ENCODE results near the gene TRIM17. TPM values are rescaled to one million over a fixed set of nuclear protein-coding genes. Genes with fewer than 3 reads are reported as not detected.

TRIM17 gene
- total and polyA plus RNA-seq, 9 of the 15 experiments (the other 6 are each of a cell fraction or from before 2014, with no cell fraction given), result not detected

- no peaks in the 10 kb centered on the region for H3K9me3 ChIP-seq (replicated peaks; ENCODE audit: control insufficient read depth, insufficient read depth, low read depth, low read length)
- no peaks in the 10 kb centered on the region; the same call in 2 of the 3 replicates for H3K36me3 ChIP-seq (ENCODE audit: control insufficient read depth, insufficient read depth, low read length)
- H3K27ac ChIP-seq (ENCODE audit: extremely low read depth, low read depth, low read length), result peak overlapping the region; percentile 49; the same call in 1 of the 3 replicates
- peak overlapping the region; percentile 92 for H2AFZ ChIP-seq (ENCODE audit: low read depth, low read length)
- ChIA-PET CTCF (ENCODE audit: low intra/inter-chr PET ratio) (no interaction called here), POLR2A (interaction anchor here (0.7 to 1.9 kb wide), 10 partner anchors 9 to 154 kb away, joined by 3 to 10 read pairs (median 4); partner anchors contain the start of gene RNF187)
- H3K4me2 ChIP-seq (ENCODE audit: insufficient read depth, low read length), result peak overlapping the region; percentile 80
- intact Hi-C loops (cut with micrococcal nuclease) (no loop called here), in situ Hi-C loops (cut with MboI) (loop anchor here (5.0 kb wide), 1 partner anchor 49 kb away; no protein-coding TSS in a partner anchor)
- H3K9me1 ChIP-seq (ENCODE audit: control insufficient read depth, insufficient read depth, low read length), result no peaks in the 10 kb centered on the region
- no peak for FAIRE-seq
- no peak for ATAC-seq
- WGBS (ENCODE audit: insufficient coverage, low coverage, missing lambda C conversion rate), result 29% methylated on average over 7 of the region's 7 CpGs
- no TSS peak for BruUV-seq (replicated peaks)
- peak overlapping the region; percentile 8 to 48; a peak in 3 of 4 replicates for H3K9ac ChIP-seq (ENCODE audit: insufficient read depth in 1 of 2, low read depth in 2 of 2, low read length in 2 of 2)
- peaks cover 2 to 10% of the 10 kb centered on the region in 2 experiments; a peak in 2 of 5 replicates for H3K27me3 ChIP-seq (ENCODE audit: control insufficient read depth in 2 of 2, insufficient read depth in 2 of 2, low read length in 2 of 2)
- peaks cover 14% of the 10 kb centered on the region; the same call in 2 of the 3 replicates for H3K79me2 ChIP-seq (ENCODE audit: control insufficient read depth, insufficient read depth, low read length)
- H4K20me1 ChIP-seq (replicated peaks; ENCODE audit: control insufficient read depth, insufficient read depth, low read length), result no peaks in the 10 kb centered on the region; the same call in 1 of the 2 replicates
- peak overlapping the region; percentile 26; the same call in 1 of the 2 replicates for H3K4me3 ChIP-seq
- no peak for DNase-seq (ENCODE audit: extremely low read depth in 1 of 4, low spot score in 3 of 4)
- peaks cover 23 to 32% of the 10 kb centered on the region in 2 experiments for H3K4me1 ChIP-seq (replicated peaks in 1 of 2; ENCODE audit: control insufficient read depth in 2 of 2, insufficient read depth in 2 of 2, low read length in 2 of 2)
- TF ChIP-seq ZNF780A (CRISPR knock-in tag; IDR thresholded peaks at IDR 0.05) (no peak), CBX3 (IDR thresholded peaks at IDR 0.05; ENCODE audit: borderline replicate concordance in 1 of 2, low read length in 2 of 2) (0 out of 3 replicates have a peak, but pooled peaks of 1 of the 2 experiments have one; percentile 1), HOMEZ (CRISPR knock-in tag; IDR thresholded peaks at IDR 0.05) (no peak), ZNF512 (tag; IDR thresholded peaks at IDR 0.05) (peak; percentile 57), NR4A1 (CRISPR knock-in tag; IDR thresholded peaks at IDR 0.05) (no peak), NR4A1 (tag; IDR thresholded peaks at IDR 0.05) (no peak), POLR2A (conservative IDR thresholded peaks at IDR 0.05) (no peak), RBM34 (IDR thresholded peaks at IDR 0.05; ENCODE audit: borderline replicate concordance, insufficient read depth, low read length) (no peak), SAFB (IDR thresholded peaks at IDR 0.05; ENCODE audit: borderline replicate concordance, low read depth, low read length) (no peak), ZNF696 (CRISPR knock-in tag; conservative IDR thresholded peaks at IDR 0.05) (no peak), PKNOX1 (IDR thresholded peaks at IDR 0.05) (no peak), ELK3 (CRISPR knock-in tag; IDR thresholded peaks at IDR 0.05) (no peak), E2F8 (IDR thresholded peaks at IDR 0.05; ENCODE audit: low read depth, partially characterized antibody) (no peak), ZKSCAN1 (IDR thresholded peaks at IDR 0.05; ENCODE audit: low read depth, low read length) (no peak)
Observed at GRCh38 chr1:228463009-228463558, 46.4 kb upstream of the TRIM17 start.

Data from K562 (cell line).